OCI-LY1 (cell line): Measurements from ENCODE around the gene DUT.

ENCODE experiments used
- H2AFZ ChIP-seq: fragments of 200-600 bp; sonication (generic), shearing (Covaris generic); 2 replicates; pipeline ENCODE4 v1.6.0; 2014; ENCODE audit warnings: antibody characterized with exemption, mild to moderate bottlenecking, low read length
- H3F3A ChIP-seq: fragments of 200-600 bp; sonication (generic), shearing (Covaris generic); 2 replicates; pipeline ENCODE4 v1.6.0; 2014; ENCODE audit warnings: mild to moderate bottlenecking, antibody characterized with exemption, low read length, moderate library complexity; ENCODE audit not compliant: insufficient read depth
- H3K27ac ChIP-seq: fragments of 200-600 bp; sonication (generic); 2 replicates; pipeline ENCODE4 v1.5.1; 2014; ENCODE audit warnings: low read length, mixed run types, mild to moderate bottlenecking, low read depth; ENCODE audit not compliant: poor library complexity, severe bottlenecking
- H3K27me3 ChIP-seq: fragments of 200-600 bp; sonication (generic); 2 replicates; pipeline ENCODE4 v1.6.0; 2014; ENCODE audit warnings: antibody characterized with exemption, mild to moderate bottlenecking, low read length, moderate library complexity; ENCODE audit not compliant: insufficient read depth
- H3K36me3 ChIP-seq: fragments of 200-600 bp; sonication (generic); 2 replicates; pipeline ENCODE4 v1.6.1; 2014; ENCODE audit warnings: mild to moderate bottlenecking, antibody characterized with exemption, low read length, moderate library complexity, mixed read lengths; ENCODE audit not compliant: insufficient read depth
- H3K4me1 ChIP-seq: fragments of 200-600 bp; sonication (generic); 2 replicates; pipeline ENCODE4 v1.5.1; 2014; ENCODE audit warnings: mild to moderate bottlenecking, low read length, moderate library complexity; ENCODE audit not compliant: insufficient read depth, severe bottlenecking
- H3K4me2 ChIP-seq: fragments of 200-600 bp; sonication (generic), shearing (Covaris generic); 2 replicates; pipeline ENCODE4 v1.6.1; 2014; ENCODE audit warnings: low read length
- H3K4me3 ChIP-seq: fragments of 200-600 bp; sonication (generic); 2 replicates; pipeline ENCODE4 v1.5.1; 2014; ENCODE audit warnings: low read length, low read depth, mild to moderate bottlenecking, mixed read lengths; ENCODE audit not compliant: poor library complexity, severe bottlenecking
- H3K79me2 ChIP-seq: fragments of 200-600 bp; shearing (Covaris generic); 2 replicates; pipeline ENCODE4 v1.6.1; 2016; ENCODE audit warnings: mixed run types, low read length, mixed read lengths; ENCODE audit not compliant: insufficient read depth
- H3K9ac ChIP-seq: fragments of 200-600 bp; sonication (generic), shearing (Covaris generic); 2 replicates; pipeline ENCODE4 v1.6.1; 2014; ENCODE audit warnings: mild to moderate bottlenecking, low read length, mixed read lengths
- H3K9me2 ChIP-seq: fragments of 200-600 bp; sonication (generic), shearing (Covaris generic); 2 replicates; pipeline ENCODE4 v1.6.1; 2014; ENCODE audit warnings: low read depth, mild to moderate bottlenecking, low read length, mixed read lengths
- H3K9me3 ChIP-seq: fragments of 200-600 bp; shearing (Covaris generic); 2 replicates; pipeline ENCODE4 v1.6.1; 2014; ENCODE audit warnings: low read length, mixed read lengths
- H4K20me1 ChIP-seq: fragments of 200-600 bp; sonication (generic), shearing (Covaris generic); 2 replicates; pipeline ENCODE4 v1.6.0; 2016; ENCODE audit warnings: mild to moderate bottlenecking, low read length; ENCODE audit not compliant: insufficient read depth
- CTCF ChIP-seq: fragments of 200-600 bp; sonication (generic), shearing (Covaris generic); IDR thresholded peaks from 2 replicates; pipeline ENCODE4 v1.5.1; 2017; ENCODE audit warnings: mild to moderate bottlenecking, antibody characterized with exemption, low read length, moderate library complexity, mixed read lengths
- EZH2 ChIP-seq: fragments of 200-600 bp; sonication (generic), shearing (Covaris generic); IDR thresholded peaks from 2 replicates; pipeline ENCODE4 v1.8.0; 2017; ENCODE audit warnings: borderline replicate concordance, mixed run types, mild to moderate bottlenecking, antibody characterized with exemption, low read length, moderate library complexity, mixed read lengths

Gene DUT

GRCh38 chr15:48385031-48385830 is 54.0 kb downstream of the DUT start:
- no peaks in the 10 kb centered on the region for H3K9me3 ChIP-seq
- H3K9me2 ChIP-seq = 0 out of 2 replicates have a peak, but pooled peaks cover 2% of the 10 kb centered on the region
- H3K4me3 ChIP-seq = no peak overlapping the region
- H3K4me1 ChIP-seq = no peaks in the 10 kb centered on the region
- no peaks in the 10 kb centered on the region for H3K27me3 ChIP-seq
- TF ChIP-seq EZH2 (no peak), CTCF (no peak)
- no peaks in the 10 kb centered on the region for H3K36me3 ChIP-seq
- no peak overlapping the region for H3K9ac ChIP-seq
- no peaks in the 10 kb centered on the region for H3K79me2 ChIP-seq
- no peak overlapping the region for H2AFZ ChIP-seq
- no peaks in the 10 kb centered on the region for H3F3A ChIP-seq
- no peak overlapping the region for H3K27ac ChIP-seq
- H3K4me2 ChIP-seq = no peak overlapping the region
- no peaks in the 10 kb centered on the region for H4K20me1 ChIP-seq

GRCh38 chr15:48388016-48388851 is 57.0 kb downstream of the DUT start:
- Histone ChIP-seq H3K9ac (no peak overlapping the region), H3K9me2 (no peaks in the 10 kb centered on the region), H2AFZ (no peak overlapping the region), H3K36me3 (no peaks in the 10 kb centered on the region), H3F3A (no peaks in the 10 kb centered on the region), H3K27ac (no peak overlapping the region), H3K4me2 (no peak overlapping the region), H3K4me1 (no peaks in the 10 kb centered on the region), H3K9me3 (no peaks in the 10 kb centered on the region), H3K27me3 (no peaks in the 10 kb centered on the region), H4K20me1 (no peaks in the 10 kb centered on the region), H3K4me3 (no peak overlapping the region), H3K79me2 (no peaks in the 10 kb centered on the region)
- TF ChIP-seq EZH2 (no peak), CTCF (no peak)

- Histone ChIP-seq H4K20me1 (no peaks in the 10 kb centered on the region), H2AFZ (no peak overlapping the region), H3K4me2 (no peak overlapping the region), H3K27ac (no peak overlapping the region), H3K27me3 (no peaks in the 10 kb centered on the region), H3K4me1 (no peaks in the 10 kb centered on the region), H3K79me2 (no peaks in the 10 kb centered on the region), H3K9me3 (no peaks in the 10 kb centered on the region), H3K36me3 (no peaks in the 10 kb centered on the region), H3K9ac (no peak overlapping the region), H3F3A (no peaks in the 10 kb centered on the region), H3K9me2 (no peaks in the 10 kb centered on the region), H3K4me3 (no peak overlapping the region)
- TF ChIP-seq CTCF (no peak), EZH2 (no peak)
These were observed 57.7 kb downstream of the DUT start for GRCh38 chr15:48388910-48389309.
